CD4-positive, alpha-beta T cell (primary cell): ENCODE measurements around the gene RIT1. TPM values are rescaled to one million over a fixed set of nuclear protein-coding genes. Genes with fewer than 3 reads are reported as not detected.
A peak's percentile ranks its signal among the peaks of the same experiment; 100 is the strongest.

ENCODE experiments used
- ATAC-seq: fragments of 200-7000 bp; cut with Tn5 transposase; one replicate; pipeline ENCODE4 v1.10.0; 2022; ENCODE audit warnings: mild to moderate bottlenecking; ENCODE audit not compliant: poor library complexity
- CTCF ChIA-PET: fragments of 350-600 bp; sonication (Branson Sonifier 250); formaldehyde crosslinking; loops from one replicate; lab custom pipeline; 2021; ENCODE audit warnings: antibody characterized with exemption, inconsistent platforms; lab: Charles Lee
- POLR2A ChIA-PET: fragments of 350-600 bp; sonication (Branson Sonifier 250); formaldehyde crosslinking; loops from one replicate; lab custom pipeline; 2021; ENCODE audit warnings: antibody characterized with exemption, inconsistent platforms; lab: Charles Lee
- DNase-seq, 14 experiments: peaks; one replicate each; pipeline ENCODE4 v3.0.0-alpha.2; 2013 to 2020; ENCODE audit warnings: mixed read lengths in 2 of 14
- H3K27ac ChIP-seq, 2 donors: one replicate each; pipeline versions ENCODE4 v1.5.1 to v1.7.0; 2013; ENCODE audit warnings: low read length in 2 of 2, low read depth in 1 of 2, mild to moderate bottlenecking in 1 of 2
- H3K27me3 ChIP-seq, 2 experiments: 1 replicate in 1 of 2; 2 replicates in 1 of 2; pipeline versions ENCODE4 v1.6.1 to v1.7.0; 2013; ENCODE audit warnings: low read length in 2 of 2, control low read depth in 1 of 2, mild to moderate bottlenecking in 1 of 2, moderate library complexity in 1 of 2; ENCODE audit not compliant: insufficient read depth in 2 of 2, control insufficient read depth in 1 of 2
- H3K36me3 ChIP-seq: one replicate; pipeline ENCODE4 v1.6.1; 2013; ENCODE audit warnings: low read length, control low read depth; ENCODE audit not compliant: insufficient read depth
- H3K4me1 ChIP-seq: one replicate; pipeline ENCODE4 v1.6.1; 2013; ENCODE audit warnings: low read length, control low read depth; ENCODE audit not compliant: insufficient read depth
- H3K4me3 ChIP-seq: one replicate; pipeline ENCODE4 v1.5.1; 2013; ENCODE audit warnings: mild to moderate bottlenecking, low read length, moderate library complexity
- H3K9me3 ChIP-seq, 2 experiments: 1 replicate in 1 of 2; 2 replicates in 1 of 2; pipeline versions ENCODE4 v1.6.1 to v1.7.0; 2013; ENCODE audit warnings: low read length in 2 of 2, mild to moderate bottlenecking in 2 of 2, control low read depth in 1 of 2, moderate library complexity in 1 of 2; ENCODE audit not compliant: control insufficient read depth in 1 of 2, insufficient read depth in 1 of 2
- H3K27ac Mint-ChIP-seq: one replicate; pipeline ENCODE4 v1.8.0; 2020; ENCODE audit warnings: mixed read lengths
- H3K27me3 Mint-ChIP-seq: one replicate; pipeline ENCODE4 v1.8.0; 2021; ENCODE audit warnings: mixed read lengths
- H3K36me3 Mint-ChIP-seq: one replicate; pipeline ENCODE4 v1.8.0; 2021; ENCODE audit warnings: low read depth, mixed read lengths
- H3K4me1 Mint-ChIP-seq: one replicate; pipeline ENCODE4 v1.8.0; 2021; ENCODE audit warnings: low read depth, mixed read lengths
- H3K4me3 Mint-ChIP-seq: one replicate; pipeline ENCODE4 v1.8.0; 2020; ENCODE audit warnings: mild to moderate bottlenecking, mixed read lengths
- H3K9me3 Mint-ChIP-seq: one replicate; pipeline ENCODE4 v1.8.0; 2020; ENCODE audit warnings: mixed read lengths
- CTCF ChIP-seq: fragments of 200-600 bp; IDR thresholded peaks from one replicate; pipeline ENCODE4 v1.8.0; 2022; ENCODE audit warnings: antibody characterized with exemption, mild to moderate bottlenecking
- intact Hi-C, 2 experiments: fragments of 100-400 bp; cut with DNase I in 1 of 2; cut with micrococcal nuclease in 1 of 2; formaldehyde crosslinking; loops; one replicate each; pipeline versions ENCODE4 v1.15.1 to v1.9.0; 2023 to 2025; cut with DNase I, micrococcal nuclease
- microRNA-seq: library from miRNA; unstranded; fragments of <30 nt; microRNA quantifications from one replicate; pipeline ENCODE4 v1.2.0, GENCODE V29; 2021; ENCODE audit warnings: borderline microRNAs expressed, borderline replicate concordance
- total RNA-seq, 174 experiments: library from RNA in 2 of 174; stranded (reverse) in 2 of 174; gene quantifications; one replicate each; pipeline ENCODE4 v1.2.3 and lab custom pipeline; 2021 to 2026

The RIT1 gene
- total RNA-seq, 2 experiments from 2014 or later, result 66.2 to 67.0 TPM

DNA sequence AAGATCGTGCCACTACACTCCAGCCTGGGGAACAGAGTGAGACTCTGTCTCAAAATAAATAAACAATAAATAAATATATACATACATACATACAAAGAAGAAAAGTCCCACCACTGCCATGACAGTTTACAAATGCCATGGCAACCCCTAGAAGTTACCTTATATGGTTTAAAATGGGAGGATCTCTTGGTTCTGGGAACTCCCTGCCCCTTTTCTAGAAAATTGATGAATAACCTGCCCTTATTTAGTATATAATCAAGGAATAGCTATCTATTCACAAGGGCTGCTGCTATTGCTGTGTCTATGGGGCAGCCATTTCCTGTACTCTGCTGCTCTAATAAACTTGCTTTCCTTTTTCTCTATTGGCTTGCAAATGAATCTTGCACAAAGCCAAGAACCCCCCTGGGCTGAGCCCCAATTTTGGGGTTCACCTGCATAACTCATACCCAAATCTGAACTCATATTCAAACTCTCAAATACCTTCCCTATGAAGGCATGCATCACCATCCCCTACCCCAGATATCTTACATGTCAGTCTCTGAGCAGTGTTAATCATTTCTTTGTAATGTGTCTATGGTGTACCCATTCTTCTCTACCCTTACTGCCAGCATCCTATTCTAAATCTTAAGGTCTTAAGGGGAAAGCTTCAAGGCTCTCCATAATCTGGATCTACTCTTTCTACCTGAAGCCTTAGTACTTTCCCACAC is 63.2 kb downstream of the RIT1 start:
- ATAC-seq (peak; percentile 29), DNase-seq (peak in 3 of 14 experiments; percentile 7 to 23 (median 20))
- Histone ChIP-seq H3K27me3 (no peaks in the 10 kb centered on the region), H3K4me3 (no peak overlapping the region), H3K36me3 (peaks cover 61% of the 10 kb centered on the region), H3K4me1 (peaks cover 41% of the 10 kb centered on the region), H3K9me3 (no peaks in the 10 kb centered on the region), H3K27ac (no peak overlapping the region)
- ChIA-PET POLR2A (interaction anchor here (1.0 kb wide), 1 partner anchor 11 kb away, joined by 3 read pairs; the partner anchor contains the start of gene SYT11), CTCF (no interaction called here)
- Mint-ChIP-seq H3K4me3 (peak overlapping the region; percentile 8), H3K9me3 (no peaks in the 10 kb centered on the region), H3K27me3 (no peaks in the 10 kb centered on the region), H3K36me3 (peaks cover 86% of the 10 kb centered on the region), H3K4me1 (peaks cover 61% of the 10 kb centered on the region), H3K27ac (peak overlapping the region; percentile 22)
- no peak for TF ChIP-seq CTCF
- intact Hi-C loops, result no loop called here

Small RNA genes within 50 kb of the gene (microRNA-seq; reads per million reads assigned to microRNA genes)
- not detected for gene MIR6738

Other genes starting within 250 kb of the RIT1 start
- 10 to 100 TPM; 71.1 to 81.2 TPM for gene YY1AP1, start 222.6 kb downstream of the RIT1 start, total RNA-seq
- 100 to 1,000 TPM; 105 to 106 TPM for gene DAP3, start 222.3 kb downstream of the RIT1 start, total RNA-seq
- gene GON4L, start 54.1 kb downstream of the RIT1 start, total RNA-seq, result 10 to 100 TPM; 71.0 to 77.0 TPM
- 1 to 10 TPM; 6.1 to 6.3 TPM for gene SYT11, start 51.8 kb downstream of the RIT1 start, total RNA-seq
- gene KHDC4, start 23.1 kb upstream of the RIT1 start, total RNA-seq, result 10 to 100 TPM; 56.6 to 60.8 TPM
- gene RXFP4, start 30.3 kb upstream of the RIT1 start, total RNA-seq, result not detected
- gene ARHGEF2, start 67.2 kb upstream of the RIT1 start, total RNA-seq, result 10 to 100 TPM; 54.8 to 62.4 TPM
- 100 to 1,000 TPM; 223 to 225 TPM for gene SSR2, start 109.6 kb upstream of the RIT1 start, total RNA-seq
- 10 to 100 TPM; 10.6 to 11.9 TPM for gene UBQLN4, start 142.4 kb upstream of the RIT1 start, total RNA-seq
- 1 to 10 TPM; 7.0 to 8.7 TPM for gene LAMTOR2, start 143.4 kb upstream of the RIT1 start, total RNA-seq
- 1 to 10 TPM in 1 of 2 experiments, under 1 TPM in 1; 0.58 to 1.3 TPM for gene RAB25, start 149.8 kb upstream of the RIT1 start, total RNA-seq
- gene MEX3A, start 171.1 kb upstream of the RIT1 start, total RNA-seq, result under 1 TPM; 0.27 to 0.36 TPM
- 100 to 1,000 TPM; 435 to 455 TPM for gene LMNA, start 203.4 kb upstream of the RIT1 start, total RNA-seq
- gene SEMA4A, start 242.2 kb upstream of the RIT1 start, total RNA-seq, result 10 to 100 TPM in 1 of 2 experiments, 1 to 10 TPM in 1; 9.4 to 10.1 TPM